Neural cell (in vitro differentiated cells): ENCODE data around the gene COL13A1. TPM values are rescaled to one million over a fixed set of nuclear protein-coding genes. Genes with fewer than 3 reads are reported as not detected.

Experiments used
- H2AFZ ChIP-seq: fragments of 200-600, 300-800 bp; sonication (generic), shearing (Covaris generic); 2 replicates; pipeline ENCODE4 v1.6.0; 2014; ENCODE audit warnings: low read depth, mild to moderate bottlenecking, antibody characterized with exemption, low read length, moderate library complexity
- H3F3A ChIP-seq: fragments of 200-600 bp; shearing (Covaris generic); 2 replicates; pipeline ENCODE4 v1.6.1; 2016; ENCODE audit warnings: mild to moderate bottlenecking, moderate library complexity, mixed read lengths, antibody characterized with exemption, low read length; ENCODE audit not compliant: insufficient read depth, poor library complexity, severe bottlenecking
- H3K27ac ChIP-seq: fragments of 200-600, 300-800 bp; sonication (generic), shearing (Covaris generic); 2 replicates; pipeline ENCODE4 v1.5.1; 2014; ENCODE audit warnings: mild to moderate bottlenecking, low read length, moderate library complexity
- H3K27me3 ChIP-seq: fragments of 300-800, 200-600 bp; sonication (generic), shearing (Covaris generic); 2 replicates; pipeline ENCODE4 v1.6.0; 2014; ENCODE audit warnings: mild to moderate bottlenecking, low read depth, low read length, moderate library complexity; ENCODE audit not compliant: insufficient read depth
- H3K36me3 ChIP-seq: fragments of 300-800, 200-600 bp; sonication (generic), shearing (Covaris generic); 2 replicates; pipeline ENCODE4 v1.5.1; 2014; ENCODE audit warnings: mild to moderate bottlenecking, antibody characterized with exemption, low read length, moderate library complexity; ENCODE audit not compliant: insufficient read depth
- H3K4me2 ChIP-seq: fragments of 300-800, 200-600 bp; sonication (generic), shearing (Covaris generic); 2 replicates; pipeline ENCODE4 v1.6.0; 2014; ENCODE audit warnings: mild to moderate bottlenecking, low read length
- H3K4me3 ChIP-seq: fragments of 300-800, 200-600 bp; sonication (generic), shearing (Covaris generic); 2 replicates; pipeline ENCODE4 v1.5.1; 2014; ENCODE audit warnings: mild to moderate bottlenecking, low read length, moderate library complexity
- H3K79me2 ChIP-seq: fragments of 200-600 bp; shearing (Covaris generic); replicated peaks from 2 replicates; pipeline ENCODE4 v1.6.0; 2014; ENCODE audit warnings: mild to moderate bottlenecking, low read length, moderate library complexity; ENCODE audit not compliant: insufficient read depth
- H3K9ac ChIP-seq: fragments of 300-800, 200-600 bp; sonication (generic), shearing (Covaris generic); 2 replicates; pipeline ENCODE4 v1.6.1; 2016; ENCODE audit warnings: mild to moderate bottlenecking, low read length, mixed read lengths
- H3K9me2 ChIP-seq: fragments of 200-600 bp; shearing (Covaris generic); 2 replicates; pipeline ENCODE4 v1.6.1; 2016; ENCODE audit warnings: mild to moderate bottlenecking, low read length, mixed read lengths; ENCODE audit not compliant: insufficient read depth
- H3K9me3 ChIP-seq: fragments of 200-600, 300-800 bp; sonication (generic), shearing (Covaris generic); 2 replicates; pipeline ENCODE4 v1.6.1; 2016; ENCODE audit warnings: mild to moderate bottlenecking, mixed run types, low read length, moderate library complexity, mixed read lengths
- H4K20me1 ChIP-seq: fragments of 200-600 bp; shearing (Covaris generic); 2 replicates; pipeline ENCODE4 v1.6.1; 2016; ENCODE audit warnings: mild to moderate bottlenecking, mixed run types; ENCODE audit not compliant: insufficient read depth
- EP300 ChIP-seq: fragments of 450-650 bp; conservative IDR thresholded peaks from 2 replicates; pipeline ENCODE4 v1.6.1; 2014; ENCODE audit warnings: antibody characterized with exemption, mild to moderate bottlenecking, moderate library complexity; ENCODE audit not compliant: poor library complexity, severe bottlenecking
- EZH2 ChIP-seq: fragments of 200-600, 300-800 bp; shearing (Covaris generic), sonication (generic); IDR thresholded peaks from 2 replicates; pipeline ENCODE4 v1.6.1; 2014; ENCODE audit warnings: antibody characterized with exemption, low read length, borderline replicate concordance, mild to moderate bottlenecking; ENCODE audit not compliant: insufficient read depth, poor library complexity, severe bottlenecking
- MXI1 ChIP-seq: fragments of 450-650 bp; conservative IDR thresholded peaks from 2 replicates; pipeline ENCODE4 v1.6.1; 2014; ENCODE audit warnings: antibody characterized with exemption, mild to moderate bottlenecking; ENCODE audit not compliant: poor library complexity, severe bottlenecking
- POLR2AphosphoS5 ChIP-seq: IDR thresholded peaks from 2 replicates; pipeline ENCODE4 v1.6.1; 2012
- RAD21 ChIP-seq: fragments of 450-650 bp; conservative IDR thresholded peaks from 2 replicates; pipeline ENCODE4 v1.6.1; 2014; ENCODE audit warnings: antibody characterized with exemption, mild to moderate bottlenecking, moderate library complexity
- SMC3 ChIP-seq: fragments of 450-650 bp; conservative IDR thresholded peaks from 2 replicates; pipeline ENCODE4 v1.6.1; 2014; ENCODE audit warnings: antibody characterized with exemption, mild to moderate bottlenecking, moderate library complexity; ENCODE audit not compliant: poor library complexity
- TAF1 ChIP-seq: IDR thresholded peaks from 2 replicates; pipeline ENCODE4 v1.6.1; 2012; ENCODE audit warnings: low read depth
- polyA plus RNA-seq: library from polyadenylated mRNA; depleted of rRNA; stranded (reverse); fragments of >200 nt; gene quantifications from 2 replicates; pipeline ENCODE4 v1.2.3, GENCODE V29; 2014
- TF ChIP-seq, protein P1 (sequence below): fragments of 450-650 bp; IDR thresholded peaks from 2 replicates; pipeline ENCODE4 v1.5.1; 2014; ENCODE audit warnings: antibody characterized with exemption, mild to moderate bottlenecking, moderate library complexity; ENCODE audit not compliant: poor library complexity, severe bottlenecking
- TF ChIP-seq, protein P2 (sequence below): IDR thresholded peaks from 2 replicates; pipeline ENCODE4 v1.6.1; 2012; ENCODE audit warnings: borderline replicate concordance

COL13A1 gene
- polyA plus RNA-seq, 1 donor from 2014 or later = 4.7 TPM

DNA sequence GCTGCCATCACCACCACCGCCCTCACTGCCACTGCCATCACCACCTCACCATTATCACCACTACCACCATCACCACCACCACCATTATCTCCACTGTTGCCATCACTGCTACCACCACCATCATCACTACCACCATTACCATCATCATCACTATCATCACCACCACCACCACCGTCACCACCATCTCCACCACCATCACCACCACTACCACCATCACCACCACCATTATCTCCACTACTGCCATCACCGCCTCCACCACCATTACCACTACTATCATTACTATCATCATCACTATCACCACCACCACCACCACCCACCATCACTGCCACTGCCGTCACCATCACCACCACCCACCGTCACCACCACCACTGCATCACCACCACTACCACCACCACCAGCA lies 9.9 kb upstream of the COL13A1 start:
- Histone ChIP-seq H3K27ac (no peak overlapping the region), H4K20me1 (no peaks in the 10 kb centered on the region), H3K9me2 (no peaks in the 10 kb centered on the region), H3K36me3 (no peaks in the 10 kb centered on the region), H3F3A (no peaks in the 10 kb centered on the region), H2AFZ (no peak overlapping the region), H3K4me2 (no peak overlapping the region), H3K79me2 (no peaks in the 10 kb centered on the region), H3K9me3 (no peaks in the 10 kb centered on the region), H3K9ac (no peak overlapping the region), H3K4me3 (no peak overlapping the region), H3K27me3 (no peaks in the 10 kb centered on the region)
- no peak for TF ChIP-seq EZH2
- TF ChIP-seq TAF1 = no peak
- no peak for TF ChIP-seq RAD21
- TF ChIP-seq, protein P1, sequence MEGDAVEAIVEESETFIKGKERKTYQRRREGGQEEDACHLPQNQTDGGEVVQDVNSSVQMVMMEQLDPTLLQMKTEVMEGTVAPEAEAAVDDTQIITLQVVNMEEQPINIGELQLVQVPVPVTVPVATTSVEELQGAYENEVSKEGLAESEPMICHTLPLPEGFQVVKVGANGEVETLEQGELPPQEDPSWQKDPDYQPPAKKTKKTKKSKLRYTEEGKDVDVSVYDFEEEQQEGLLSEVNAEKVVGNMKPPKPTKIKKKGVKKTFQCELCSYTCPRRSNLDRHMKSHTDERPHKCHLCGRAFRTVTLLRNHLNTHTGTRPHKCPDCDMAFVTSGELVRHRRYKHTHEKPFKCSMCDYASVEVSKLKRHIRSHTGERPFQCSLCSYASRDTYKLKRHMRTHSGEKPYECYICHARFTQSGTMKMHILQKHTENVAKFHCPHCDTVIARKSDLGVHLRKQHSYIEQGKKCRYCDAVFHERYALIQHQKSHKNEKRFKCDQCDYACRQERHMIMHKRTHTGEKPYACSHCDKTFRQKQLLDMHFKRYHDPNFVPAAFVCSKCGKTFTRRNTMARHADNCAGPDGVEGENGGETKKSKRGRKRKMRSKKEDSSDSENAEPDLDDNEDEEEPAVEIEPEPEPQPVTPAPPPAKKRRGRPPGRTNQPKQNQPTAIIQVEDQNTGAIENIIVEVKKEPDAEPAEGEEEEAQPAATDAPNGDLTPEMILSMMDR = no peak
- TF ChIP-seq MXI1 = no peak
- TF ChIP-seq SMC3 = no peak
- no peak for TF ChIP-seq EP300
- TF ChIP-seq POLR2AphosphoS5 = no peak

DNA sequence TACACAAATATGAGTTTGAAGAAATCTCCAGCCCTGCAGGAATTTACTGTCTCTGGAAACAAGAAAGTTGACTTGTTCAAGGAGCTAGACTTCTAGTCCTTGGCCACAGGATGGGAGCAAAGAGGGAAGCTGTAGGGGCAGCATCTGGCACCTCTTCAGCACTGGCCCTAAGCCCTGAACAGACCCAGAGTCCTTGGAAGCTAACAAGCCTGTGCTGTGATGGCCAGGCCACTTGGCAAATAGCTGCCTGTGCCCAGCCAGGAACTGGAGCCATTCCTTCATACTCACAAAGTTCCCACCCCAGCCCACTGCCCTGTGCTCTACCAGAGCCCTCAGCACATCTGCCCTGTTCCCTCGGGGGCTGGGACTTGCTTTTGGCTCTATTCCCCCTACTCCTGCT lies 9.4 kb upstream of the COL13A1 start:
- H3K79me2 ChIP-seq = no peaks in the 10 kb centered on the region
- H4K20me1 ChIP-seq = no peaks in the 10 kb centered on the region
- no peaks in the 10 kb centered on the region for H3K27me3 ChIP-seq
- H3K36me3 ChIP-seq = no peaks in the 10 kb centered on the region
- no peaks in the 10 kb centered on the region for H3K9me2 ChIP-seq
- no peak overlapping the region for H3K4me3 ChIP-seq
- no peak overlapping the region for H3K27ac ChIP-seq
- no peak overlapping the region for H3K4me2 ChIP-seq
- no peak overlapping the region for H2AFZ ChIP-seq
- no peak overlapping the region for H3K9ac ChIP-seq
- no peak for TF ChIP-seq TAF1
- TF ChIP-seq EZH2 = no peak
- TF ChIP-seq RAD21 = no peak
- TF ChIP-seq, protein P2, sequence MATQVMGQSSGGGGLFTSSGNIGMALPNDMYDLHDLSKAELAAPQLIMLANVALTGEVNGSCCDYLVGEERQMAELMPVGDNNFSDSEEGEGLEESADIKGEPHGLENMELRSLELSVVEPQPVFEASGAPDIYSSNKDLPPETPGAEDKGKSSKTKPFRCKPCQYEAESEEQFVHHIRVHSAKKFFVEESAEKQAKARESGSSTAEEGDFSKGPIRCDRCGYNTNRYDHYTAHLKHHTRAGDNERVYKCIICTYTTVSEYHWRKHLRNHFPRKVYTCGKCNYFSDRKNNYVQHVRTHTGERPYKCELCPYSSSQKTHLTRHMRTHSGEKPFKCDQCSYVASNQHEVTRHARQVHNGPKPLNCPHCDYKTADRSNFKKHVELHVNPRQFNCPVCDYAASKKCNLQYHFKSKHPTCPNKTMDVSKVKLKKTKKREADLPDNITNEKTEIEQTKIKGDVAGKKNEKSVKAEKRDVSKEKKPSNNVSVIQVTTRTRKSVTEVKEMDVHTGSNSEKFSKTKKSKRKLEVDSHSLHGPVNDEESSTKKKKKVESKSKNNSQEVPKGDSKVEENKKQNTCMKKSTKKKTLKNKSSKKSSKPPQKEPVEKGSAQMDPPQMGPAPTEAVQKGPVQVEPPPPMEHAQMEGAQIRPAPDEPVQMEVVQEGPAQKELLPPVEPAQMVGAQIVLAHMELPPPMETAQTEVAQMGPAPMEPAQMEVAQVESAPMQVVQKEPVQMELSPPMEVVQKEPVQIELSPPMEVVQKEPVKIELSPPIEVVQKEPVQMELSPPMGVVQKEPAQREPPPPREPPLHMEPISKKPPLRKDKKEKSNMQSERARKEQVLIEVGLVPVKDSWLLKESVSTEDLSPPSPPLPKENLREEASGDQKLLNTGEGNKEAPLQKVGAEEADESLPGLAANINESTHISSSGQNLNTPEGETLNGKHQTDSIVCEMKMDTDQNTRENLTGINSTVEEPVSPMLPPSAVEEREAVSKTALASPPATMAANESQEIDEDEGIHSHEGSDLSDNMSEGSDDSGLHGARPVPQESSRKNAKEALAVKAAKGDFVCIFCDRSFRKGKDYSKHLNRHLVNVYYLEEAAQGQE = no peak
- TF ChIP-seq, protein P1 = no peak
- no peak for TF ChIP-seq SMC3
- no peaks in the 10 kb centered on the region for H3F3A ChIP-seq
- no peaks in the 10 kb centered on the region for H3K9me3 ChIP-seq
